HG03354 (cell line): ENCODE measurements around the gene ZNF385A.
"Not testable (repeated sequence)": the region's sequence is repeated elsewhere in the genome, so short reads cannot be mapped to it uniquely, and the experiment has no call there.

Source experiments
- ATAC-seq: cut with Tn5 transposase; IDR thresholded peaks from one replicate; pipeline ENCODE4 v1.9.1; 2021; ENCODE audit warnings: mild to moderate bottlenecking; ENCODE audit not compliant: unreplicated experiment, poor library complexity, severe bottlenecking

The ZNF385A gene

GRCh38 chr12:54358945-54359761 lies 25.4 kb downstream of the ZNF385A start:
- ATAC-seq: peak; percentile 98

DNA sequence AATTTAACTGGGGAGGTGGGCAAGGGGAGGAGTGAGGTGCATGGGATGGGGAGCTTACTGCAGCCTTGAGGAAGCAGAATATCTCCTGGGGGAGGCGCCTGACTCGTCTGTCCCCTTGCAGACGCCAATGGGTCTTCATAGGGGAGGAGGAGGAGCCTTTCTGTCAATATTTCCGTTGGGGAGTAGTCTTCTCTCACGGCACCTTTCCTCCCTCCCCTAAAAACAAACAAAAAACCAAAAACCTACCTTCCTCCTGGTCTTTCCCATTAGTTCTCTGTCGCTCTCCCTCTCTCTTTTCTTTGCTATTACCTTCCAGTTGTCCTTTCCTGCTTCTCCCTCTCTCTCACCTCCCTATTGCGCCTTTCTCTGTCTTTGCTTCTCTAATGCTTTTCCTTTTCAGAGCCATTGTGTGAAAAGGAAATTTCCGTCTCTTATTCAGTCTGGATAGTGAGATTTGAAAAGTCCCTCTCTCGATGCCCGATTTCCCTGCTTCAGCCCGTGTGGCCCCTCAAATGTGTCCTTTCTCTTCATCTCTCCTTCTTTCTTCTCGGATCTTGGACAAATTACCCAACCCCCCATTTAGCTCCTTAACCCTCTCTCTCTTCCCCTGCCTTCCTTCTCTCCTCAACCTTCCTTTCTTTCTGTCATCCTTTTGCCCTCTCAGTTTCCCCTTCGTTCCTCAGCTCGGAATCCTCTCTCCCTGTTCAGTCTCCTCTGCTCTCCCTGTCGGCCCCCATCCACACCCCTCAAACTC lies 26.2 kb downstream of the ZNF385A start:
- ATAC-seq: peak; percentile 37

DNA sequence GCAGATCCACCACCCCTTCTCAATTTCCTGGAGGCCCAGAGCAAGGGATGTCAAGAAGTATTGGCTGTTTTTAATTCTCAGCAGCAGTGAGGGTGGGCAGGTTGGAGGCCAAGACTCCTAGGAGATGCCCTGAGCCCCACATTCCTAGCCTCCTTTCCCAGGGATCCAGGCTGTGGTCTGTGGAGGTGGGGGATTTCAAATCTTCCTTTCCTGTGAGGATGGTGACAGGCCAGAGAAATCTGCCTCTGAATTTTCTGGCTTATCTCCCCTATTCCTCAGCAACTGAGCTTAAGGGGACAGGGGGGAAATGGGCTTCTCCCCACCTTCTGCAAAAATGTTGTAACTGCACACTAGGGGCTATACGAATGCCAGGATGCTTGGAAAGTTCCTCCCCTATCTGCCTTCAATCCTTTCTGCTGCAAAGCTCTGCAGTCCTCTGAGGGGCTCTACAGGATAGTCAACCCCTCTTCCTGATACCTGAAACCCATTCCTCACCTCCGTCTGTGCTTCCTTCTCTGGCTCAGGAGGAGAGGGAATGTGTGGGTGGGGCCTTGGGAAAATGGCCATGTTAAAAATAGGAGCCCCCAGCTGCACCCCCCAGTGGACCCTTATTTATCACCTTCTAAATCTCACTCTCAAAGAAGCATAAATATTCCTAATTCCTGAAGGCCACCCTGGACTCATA lies 26.9 kb downstream of the ZNF385A start:
- no peak for ATAC-seq

DNA sequence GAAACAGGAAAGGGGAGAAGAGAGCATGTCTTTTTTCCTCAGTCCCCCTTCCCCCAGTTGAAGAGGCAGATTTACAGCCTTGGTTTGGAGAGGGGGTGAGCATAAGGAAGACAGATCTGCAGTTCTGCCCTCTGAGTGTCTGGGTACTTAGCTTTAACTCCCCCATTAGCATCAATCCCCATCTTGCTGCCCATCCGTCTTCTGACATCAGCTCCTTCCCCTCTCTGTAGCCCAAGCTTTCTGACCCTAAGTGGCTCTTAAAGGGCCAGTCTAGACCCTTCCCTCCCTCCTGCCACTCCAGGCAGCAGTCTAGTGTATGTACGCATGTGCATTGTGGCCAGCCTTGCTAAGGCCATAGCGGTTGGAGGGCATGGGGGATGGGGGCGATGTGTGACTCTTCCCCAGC lies 27.6 kb downstream of the ZNF385A start:
- no peak for ATAC-seq

DNA sequence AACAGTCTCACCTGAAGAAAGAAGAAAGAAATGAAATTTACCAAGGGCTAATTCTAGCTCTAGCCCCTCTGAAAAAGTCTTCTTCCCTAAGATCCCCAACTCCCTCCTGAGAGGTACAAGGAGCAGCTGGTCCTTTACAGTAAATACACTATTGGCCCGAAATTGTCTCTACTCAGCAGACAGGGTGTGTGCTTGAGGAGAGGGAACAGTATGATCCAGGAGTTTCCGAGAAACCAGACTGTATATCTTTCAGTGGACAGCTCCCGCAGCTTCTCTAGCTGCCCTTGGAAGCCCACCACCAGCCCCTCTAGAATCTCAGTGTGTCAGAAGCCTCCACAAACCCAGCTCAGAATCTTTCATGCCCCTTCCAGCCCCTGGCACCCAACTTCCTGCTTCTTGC lies 28.3 kb downstream of the ZNF385A start:
- ATAC-seq: no peak

- no peak for ATAC-seq
These were observed 29.3 kb downstream of the ZNF385A start for GRCh38 chr12:54355104-54355815.

- ATAC-seq: not testable (repeated sequence)
These were observed 30.3 kb downstream of the ZNF385A start for GRCh38 chr12:54354271-54354670.

GRCh38 chr12:54352891-54353874 lies 31.4 kb downstream of the ZNF385A start:
- ATAC-seq: no peak

DNA sequence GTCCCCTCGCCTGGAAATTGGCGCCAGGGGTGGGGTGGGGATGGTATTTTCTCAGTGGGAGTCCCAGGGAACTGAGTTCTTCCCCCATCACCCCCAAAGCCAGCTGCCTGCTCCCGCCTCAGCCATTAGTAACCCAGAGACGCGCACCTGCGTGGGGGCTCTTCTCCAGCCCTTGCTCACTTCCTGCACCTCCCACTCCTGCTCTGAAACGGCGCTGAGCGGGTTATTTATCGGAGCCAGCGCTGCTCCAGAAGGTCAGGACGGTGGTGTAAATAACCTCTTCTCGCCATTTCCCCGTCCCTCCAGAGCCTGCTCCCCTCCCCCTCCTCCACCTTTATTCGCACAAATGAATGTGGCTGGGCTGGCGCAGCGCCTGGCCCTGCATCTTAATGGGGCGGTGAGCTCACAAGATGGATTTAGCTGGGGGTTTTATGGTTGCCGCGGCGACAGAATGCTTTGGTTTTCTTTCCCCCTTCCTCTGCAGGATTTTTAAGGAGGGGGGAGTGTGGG lies 32.5 kb downstream of the ZNF385A start:
- ATAC-seq: no peak

DNA sequence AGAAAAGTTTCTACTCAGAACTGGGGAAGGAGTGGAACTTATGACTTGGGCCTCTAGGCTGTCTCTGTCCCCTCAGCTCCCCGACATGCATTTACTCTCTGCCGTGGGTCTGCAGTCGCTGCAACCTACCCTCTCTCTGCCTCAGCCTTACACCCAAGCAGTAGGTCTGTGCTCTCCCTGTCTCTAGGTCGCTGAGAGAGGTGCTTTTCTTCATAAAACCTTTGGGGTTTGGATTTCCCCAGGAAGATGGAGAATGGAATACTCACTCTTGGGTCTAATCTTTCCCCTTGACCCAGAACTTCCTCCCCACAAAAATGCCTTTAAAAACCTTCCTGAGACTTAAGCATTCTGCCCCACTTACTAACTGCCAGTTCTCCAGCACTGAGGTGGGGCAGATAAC lies 33.2 kb downstream of the ZNF385A start:
- no peak for ATAC-seq

- ATAC-seq: no peak
These were observed 33.8 kb downstream of the ZNF385A start for GRCh38 chr12:54350743-54351142.

GRCh38 chr12:54349679-54350078 lies 34.9 kb downstream of the ZNF385A start:
- ATAC-seq: no peak

GRCh38 chr12:54349036-54349435 lies 35.5 kb downstream of the ZNF385A start:
- ATAC-seq: no peak

DNA sequence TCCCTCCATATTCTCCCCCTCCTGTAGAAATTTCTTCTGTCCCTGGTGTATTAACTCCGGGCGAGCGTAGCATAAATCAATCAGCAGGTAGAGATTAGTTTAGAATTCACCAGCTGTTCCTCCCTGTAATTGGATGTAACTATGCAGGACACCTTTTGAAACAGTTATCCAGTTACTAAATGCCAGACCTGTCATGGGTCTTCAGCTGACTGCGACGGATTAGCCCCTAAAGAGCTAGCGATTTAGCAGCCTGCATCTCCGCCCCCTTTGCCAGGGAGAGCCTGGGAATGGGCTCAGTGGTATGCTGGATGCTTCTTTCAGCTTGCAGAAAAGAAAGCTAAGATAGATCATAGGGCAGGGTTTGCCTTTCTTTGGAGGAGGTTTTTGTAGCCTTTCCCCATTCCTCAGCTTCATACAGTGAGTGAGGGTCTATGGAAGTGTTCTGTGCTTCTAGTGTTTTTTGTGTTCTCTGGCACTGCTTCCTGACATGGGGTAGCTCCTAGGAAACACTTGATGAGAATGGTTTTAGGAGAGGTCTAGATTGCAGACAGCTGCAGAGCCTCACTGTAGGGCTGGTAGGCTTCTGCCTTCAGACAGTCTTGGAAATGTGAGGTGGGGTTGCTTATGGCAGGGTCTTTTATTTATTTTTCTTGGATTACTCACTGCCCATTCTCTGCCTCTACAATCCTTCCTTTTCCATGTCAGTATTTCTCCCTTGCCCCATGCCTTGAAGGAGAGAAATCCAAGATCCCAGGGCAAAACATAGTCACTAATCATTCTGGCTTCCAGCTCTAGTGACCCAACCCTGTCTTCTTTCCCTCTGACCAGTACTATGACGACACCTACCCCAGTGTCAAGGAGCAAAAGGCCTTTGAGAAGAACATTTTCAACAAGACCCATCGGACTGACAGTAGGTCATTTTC lies 42.9 kb downstream of the ZNF385A start:
- no peak for ATAC-seq

DNA sequence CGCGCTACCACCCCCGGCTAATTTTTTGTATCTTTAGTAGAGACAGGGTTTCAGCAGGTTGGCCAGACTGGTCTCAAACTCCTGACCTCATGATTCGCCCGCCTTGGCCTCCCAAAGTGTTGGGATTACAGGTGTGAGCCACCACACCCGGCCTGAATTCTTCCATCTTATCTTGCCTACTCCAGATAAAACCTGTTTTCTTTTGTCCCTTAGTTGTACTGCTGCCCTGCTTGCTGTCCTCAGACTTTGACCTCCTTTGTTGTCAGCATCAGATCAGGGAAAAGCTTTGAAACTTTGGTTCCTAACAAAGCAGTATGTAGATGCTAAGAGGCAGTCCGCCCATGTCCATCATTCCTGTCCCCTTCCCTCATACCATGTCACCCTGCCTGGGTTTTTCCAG lies 43.7 kb downstream of the ZNF385A start:
- ATAC-seq: no peak

DNA sequence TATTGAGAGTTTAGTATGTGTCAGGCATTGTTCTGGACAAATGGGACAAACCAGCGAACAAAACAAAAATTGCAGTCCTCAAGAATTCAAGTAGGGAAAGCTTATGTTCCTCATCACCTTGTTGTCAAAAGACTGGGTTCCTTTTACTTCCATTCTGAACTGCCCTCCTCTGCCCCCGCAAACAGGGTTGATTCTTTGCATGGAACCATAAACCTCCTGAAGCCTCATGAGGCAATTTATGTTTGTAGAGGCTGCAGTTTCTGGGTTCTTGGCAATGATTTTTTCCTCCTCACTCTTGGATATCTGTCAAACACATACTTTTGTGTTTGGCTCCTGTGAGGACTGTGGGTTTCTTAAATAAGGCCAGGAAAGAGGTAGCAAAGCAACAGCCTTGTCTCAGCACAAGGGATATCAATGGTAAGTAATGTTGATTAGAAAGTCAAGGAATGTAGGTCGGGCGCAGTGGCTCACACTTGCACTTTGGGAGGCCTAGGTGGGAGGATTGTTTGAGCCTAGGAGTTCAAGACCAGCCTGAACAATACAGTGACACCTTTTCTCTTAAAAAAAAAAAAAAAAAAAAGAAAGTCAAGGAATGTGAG lies 45.7 kb downstream of the ZNF385A start:
- ATAC-seq: no peak
